Esophagus squamous epithelium (tissue), 5 donors: ENCODE data around the gene CHRNB2. TPM values are rescaled to one million over a fixed set of nuclear protein-coding genes. Genes with fewer than 3 reads are reported as not detected.
A peak's percentile ranks its signal among the peaks of the same experiment; 100 is the strongest.

Experiments
- DNase-seq: peaks from one replicate; lab custom pipeline; 2025; lab: John Stamatoyannopoulos, UW
- H3K27ac ChIP-seq, 4 donors: fragments of 200-600 bp; sonication (generic); one replicate each; pipeline ENCODE4 v1.5.1; 2016 to 2019; ENCODE audit warnings: mild to moderate bottlenecking in 1 of 4
- H3K27me3 ChIP-seq, 4 donors: fragments of 200-600 bp; sonication (generic); 1 replicate in 3 of 4; 2 replicates in 1 of 4; pipeline versions ENCODE4 v1.5.1 to v1.6.0; 2017 to 2021; ENCODE audit warnings: antibody characterized with exemption in 1 of 4
- H3K36me3 ChIP-seq, 3 donors: fragments of 200-600 bp; sonication (generic); one replicate each; pipeline ENCODE4 v1.5.1; 2016 to 2019
- H3K4me1 ChIP-seq, 3 donors: fragments of 200-600 bp; sonication (generic); one replicate each; pipeline ENCODE4 v1.5.1; 2017 to 2019
- H3K4me3 ChIP-seq, 4 donors: fragments of 200-600 bp; sonication (generic); 1 replicate in 3 of 4; 2 replicates in 1 of 4; pipeline ENCODE4 v1.5.1; 2016 to 2019; ENCODE audit warnings: mild to moderate bottlenecking in 2 of 4, moderate library complexity in 1 of 4
- H3K9me3 ChIP-seq, 3 donors: fragments of 200-600 bp; sonication (generic); one replicate each; pipeline ENCODE4 v1.5.1; 2016 to 2019
- POLR2A ChIP-seq, 4 donors: fragments of 450-650 bp; IDR thresholded peaks; one replicate each; pipeline ENCODE4 v1.6.1; 2017; ENCODE audit warnings: antibody characterized with exemption in 4 of 4, mild to moderate bottlenecking in 4 of 4, moderate library complexity in 3 of 4
- WGBS, 2 donors: methylation state at CpG; one replicate each; pipeline ENCODE4 v1.1.5; 2018; 5-methylcytosine and 5-hydroxymethylcytosine counted together
- intact Hi-C: fragments of 100-400 bp; cut with DNase I; formaldehyde crosslinking; loops from one replicate; pipeline ENCODE4 v1.15.0; 2022
- total RNA-seq, 4 donors: library from RNA; depleted of rRNA; stranded (reverse); fragments of >200 nt; gene quantifications; one replicate each; pipeline ENCODE4 v1.1.0, GENCODE V29; 2016
- TF ChIP-seq, protein P1 (sequence below), 6 experiments: fragments of 450-650 bp in 4 of 6; fragments of 200-600 bp in 2 of 6; sonication (generic) in 2 of 6; IDR thresholded peaks; one replicate each; pipeline ENCODE4 v1.5.1; 2016 to 2019; ENCODE audit warnings: antibody characterized with exemption in 6 of 6, mild to moderate bottlenecking in 4 of 6, moderate library complexity in 4 of 6
- donor health status: DM: yes; HTN: yes; CAD: no.

CHRNB2 gene
- total RNA-seq, 4 donors from 2014 or later, result 0.11 to 0.38 (median 0.16) TPM

DNA sequence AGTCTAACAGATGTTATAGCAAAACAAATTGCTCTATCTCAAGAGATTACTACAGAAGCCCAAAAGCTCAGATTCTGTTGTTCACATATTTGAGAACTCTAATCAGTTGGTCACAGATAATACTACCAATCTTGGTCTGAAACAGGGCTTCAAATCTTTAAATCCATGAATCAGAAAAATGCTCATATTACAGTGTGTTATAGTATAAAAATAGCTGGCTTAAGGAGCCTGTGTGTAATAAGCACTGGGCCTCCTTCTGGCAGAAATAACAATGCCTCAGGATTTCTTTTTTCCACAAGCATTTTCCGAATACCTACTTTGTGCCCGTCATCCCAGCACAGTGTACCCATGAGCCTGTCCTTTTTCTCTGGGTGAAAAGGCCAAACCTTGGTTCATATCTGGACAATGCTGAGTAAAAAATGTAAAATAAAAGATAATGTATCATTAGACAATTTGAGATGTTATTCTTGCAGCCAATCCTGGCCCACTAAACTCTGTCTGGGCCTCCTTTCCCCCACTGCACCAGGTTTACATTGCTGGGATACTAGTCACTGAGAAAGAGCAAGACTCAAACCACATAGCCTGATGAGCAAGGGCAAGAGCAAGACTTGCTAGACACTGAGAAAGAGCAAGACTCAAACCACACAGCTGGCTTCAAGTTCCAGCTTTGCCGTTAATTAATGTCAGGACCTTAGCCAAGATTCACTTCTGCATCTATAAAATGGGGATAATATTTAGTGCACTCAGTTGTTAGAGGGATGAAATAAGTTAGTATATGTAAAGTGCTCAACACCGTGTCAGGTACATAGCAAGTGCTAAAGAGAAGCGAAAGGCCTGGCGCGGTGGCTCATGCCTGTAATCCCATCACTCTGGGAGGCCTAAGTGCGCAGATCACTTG lies 57.4 kb downstream of the CHRNB2 start:
- peaks cover 0 to 27% (median 0%) of the 10 kb centered on the region in 3 donors for H3K36me3 ChIP-seq
- 81 to 86% methylated on average over 8 of the region's 8 CpGs for WGBS, 2 donors
- intact Hi-C loops, result no loop called here
- H3K4me1 ChIP-seq, result peaks cover 11 to 33% (median 11%) of the 10 kb centered on the region in 3 donors
- H3K4me3 ChIP-seq, result no peak overlapping the region
- H3K27ac ChIP-seq, result no peak overlapping the region
- H3K9me3 ChIP-seq, result no peaks in the 10 kb centered on the region
- DNase-seq, result no peak
- no peaks in the 10 kb centered on the region for H3K27me3 ChIP-seq
- TF ChIP-seq, protein P1, sequence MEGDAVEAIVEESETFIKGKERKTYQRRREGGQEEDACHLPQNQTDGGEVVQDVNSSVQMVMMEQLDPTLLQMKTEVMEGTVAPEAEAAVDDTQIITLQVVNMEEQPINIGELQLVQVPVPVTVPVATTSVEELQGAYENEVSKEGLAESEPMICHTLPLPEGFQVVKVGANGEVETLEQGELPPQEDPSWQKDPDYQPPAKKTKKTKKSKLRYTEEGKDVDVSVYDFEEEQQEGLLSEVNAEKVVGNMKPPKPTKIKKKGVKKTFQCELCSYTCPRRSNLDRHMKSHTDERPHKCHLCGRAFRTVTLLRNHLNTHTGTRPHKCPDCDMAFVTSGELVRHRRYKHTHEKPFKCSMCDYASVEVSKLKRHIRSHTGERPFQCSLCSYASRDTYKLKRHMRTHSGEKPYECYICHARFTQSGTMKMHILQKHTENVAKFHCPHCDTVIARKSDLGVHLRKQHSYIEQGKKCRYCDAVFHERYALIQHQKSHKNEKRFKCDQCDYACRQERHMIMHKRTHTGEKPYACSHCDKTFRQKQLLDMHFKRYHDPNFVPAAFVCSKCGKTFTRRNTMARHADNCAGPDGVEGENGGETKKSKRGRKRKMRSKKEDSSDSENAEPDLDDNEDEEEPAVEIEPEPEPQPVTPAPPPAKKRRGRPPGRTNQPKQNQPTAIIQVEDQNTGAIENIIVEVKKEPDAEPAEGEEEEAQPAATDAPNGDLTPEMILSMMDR (IDR thresholded peaks at IDR 0.05), result no peak
- no peak for TF ChIP-seq POLR2A (IDR thresholded peaks at IDR 0.05)

DNA sequence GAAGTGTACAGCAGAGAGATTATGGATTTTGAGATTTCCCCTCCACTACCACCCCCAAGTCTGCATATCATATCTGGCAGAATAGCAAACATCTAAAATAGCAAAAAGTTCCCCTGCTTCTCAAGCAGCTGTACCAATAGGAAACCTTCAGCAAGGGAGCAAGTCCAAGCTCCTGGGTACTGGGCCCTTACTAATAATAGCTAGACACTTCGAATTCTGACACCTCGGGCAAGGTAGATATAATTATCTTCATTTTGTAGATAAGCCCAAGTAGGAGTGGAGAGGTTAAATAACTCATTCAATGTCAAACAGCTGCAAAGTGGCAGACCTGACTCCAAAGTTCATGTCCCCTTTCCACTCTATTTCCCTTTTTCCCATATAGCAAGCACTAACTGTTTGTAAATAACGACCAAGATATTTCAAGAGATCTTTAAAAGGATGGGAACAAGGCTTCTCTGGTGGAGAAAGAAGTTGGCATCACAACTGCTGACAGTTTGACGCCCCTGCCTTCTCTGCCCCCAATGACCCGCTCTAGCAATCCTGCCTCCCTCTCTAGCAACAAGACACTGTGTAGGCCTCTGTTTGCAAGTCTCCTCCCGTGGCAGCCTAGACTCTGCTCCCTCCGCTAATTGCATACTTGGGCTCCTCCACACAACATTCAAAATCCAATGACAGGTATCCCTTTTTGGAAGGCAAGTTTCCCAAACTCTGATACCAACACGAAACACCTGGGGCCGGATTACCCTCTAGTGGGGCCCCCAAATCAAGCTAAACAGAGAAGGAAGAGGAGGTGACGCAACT lies 59.1 kb downstream of the CHRNB2 start:
- DNase-seq, result no peak
- WGBS, 2 donors, result 27 to 29% methylated on average over 7 to 9 of the region's 10 CpGs
- H3K27ac ChIP-seq, result peak overlapping the region; percentile 85 to 97 (median 92)
- intact Hi-C loops, result no loop called here
- TF ChIP-seq POLR2A (IDR thresholded peaks at IDR 0.05), result no peak
- TF ChIP-seq, protein P1 (IDR thresholded peaks at IDR 0.05), result no peak
- H3K4me1 ChIP-seq, result peaks cover 11 to 33% (median 11%) of the 10 kb centered on the region in 3 donors
- peak overlapping the region; percentile 81 to 98 (median 94) for H3K4me3 ChIP-seq
- no peaks in the 10 kb centered on the region for H3K9me3 ChIP-seq
- H3K27me3 ChIP-seq, result no peaks in the 10 kb centered on the region
- H3K36me3 ChIP-seq, result peaks cover 0 to 27% (median 0%) of the 10 kb centered on the region in 3 donors

GRCh38 chr1:154627257-154628120 lies 59.9 kb downstream of the CHRNB2 start:
- no peaks in the 10 kb centered on the region for H3K9me3 ChIP-seq
- peak overlapping the region; percentile 85 to 97 (median 92) for H3K27ac ChIP-seq
- TF ChIP-seq POLR2A (IDR thresholded peaks at IDR 0.05), result peak in 1 of 4 donors; percentile 5
- TF ChIP-seq, protein P1 (IDR thresholded peaks at IDR 0.05), result peak in 2 of 6 experiments; percentile 9 to 22
- 0 to 1% methylated on average over 18 to 20 of the region's 70 CpGs for WGBS, 2 donors
- peak overlapping the region; percentile 81 to 98 (median 94) for H3K4me3 ChIP-seq
- H3K36me3 ChIP-seq, result peaks cover 0 to 18% (median 0%) of the 10 kb centered on the region in 3 donors
- H3K4me1 ChIP-seq, result peaks cover 11 to 33% (median 11%) of the 10 kb centered on the region in 3 donors
- DNase-seq, result peak; percentile 31
- intact Hi-C loops, result no loop called here
- H3K27me3 ChIP-seq, result no peaks in the 10 kb centered on the region

- H3K9me3 ChIP-seq, result no peaks in the 10 kb centered on the region
- 2 to 20% methylated on average over 5 of the region's 5 CpGs for WGBS, 2 donors
- H3K36me3 ChIP-seq, result peaks cover 0 to 16% (median 0%) of the 10 kb centered on the region in 3 donors
- DNase-seq, result no peak
- peak overlapping the region; percentile 85 to 97 (median 92) for H3K27ac ChIP-seq
- no peaks in the 10 kb centered on the region for H3K27me3 ChIP-seq
- TF ChIP-seq POLR2A (IDR thresholded peaks at IDR 0.05), result no peak
- TF ChIP-seq, protein P1 (IDR thresholded peaks at IDR 0.05), result no peak
- intact Hi-C loops, result no loop called here
- peaks cover 11 to 33% (median 11%) of the 10 kb centered on the region in 3 donors for H3K4me1 ChIP-seq
- peak overlapping the region; percentile 81 to 98 (median 94) for H3K4me3 ChIP-seq
Observed at GRCh38 chr1:154628121-154628405, 60.5 kb downstream of the CHRNB2 start.
